RWPE2 (cell line): ENCODE measurements around the gene PEX11G.

ENCODE experiments used
- ATAC-seq: fragments of 200-7000 bp; cut with Tn5 transposase; 3 replicates; pipeline ENCODE4 v1.9.1; 2021; ENCODE audit warnings: low read depth
- DNase-seq: peaks from one replicate; pipeline ENCODE4 v3.0.0-alpha.2; 2020; ENCODE audit warnings: low spot score
- H3K27ac ChIP-seq: fragments of 450-650 bp; 2 replicates; pipeline ENCODE4 v1.5.1; 2017; ENCODE audit warnings: mild to moderate bottlenecking; ENCODE audit not compliant: poor library complexity, severe bottlenecking
- H3K27me3 ChIP-seq: fragments of 250-450 bp; sonication (Bioruptor Pico); 2 replicates; pipeline ENCODE4 v1.5.1; 2021; ENCODE audit warnings: mild to moderate bottlenecking, moderate library complexity; ENCODE audit not compliant: insufficient read depth, poor library complexity, severe bottlenecking
- H3K36me3 ChIP-seq: fragments of 250-450 bp; sonication (Bioruptor Pico); 2 replicates; pipeline ENCODE4 v1.5.1; 2020; ENCODE audit warnings: low read depth, mild to moderate bottlenecking, moderate library complexity
- H3K4me1 ChIP-seq: fragments of 250-450 bp; sonication (Bioruptor Pico); 2 replicates; pipeline ENCODE4 v1.5.1; 2021; ENCODE audit warnings: mild to moderate bottlenecking, moderate library complexity; ENCODE audit not compliant: insufficient read depth, poor library complexity, severe bottlenecking
- H3K4me3 ChIP-seq: fragments of 250-450 bp; sonication (Bioruptor Pico); 2 replicates; pipeline ENCODE4 v1.5.1; 2021; ENCODE audit warnings: mild to moderate bottlenecking, moderate library complexity; ENCODE audit not compliant: severe bottlenecking
- H3K9me3 ChIP-seq: fragments of 250-450 bp; sonication (Bioruptor Pico); 2 replicates; pipeline ENCODE4 v1.5.1; 2021; ENCODE audit warnings: mild to moderate bottlenecking, moderate library complexity; ENCODE audit not compliant: severe bottlenecking
- TF ChIP-seq, protein P1 (sequence below): fragments of 450-650 bp; IDR thresholded peaks from one replicate; pipeline ENCODE4 v1.5.1; 2017; ENCODE audit warnings: mild to moderate bottlenecking, moderate library complexity; ENCODE audit not compliant: poor library complexity, severe bottlenecking

The PEX11G gene

DNA sequence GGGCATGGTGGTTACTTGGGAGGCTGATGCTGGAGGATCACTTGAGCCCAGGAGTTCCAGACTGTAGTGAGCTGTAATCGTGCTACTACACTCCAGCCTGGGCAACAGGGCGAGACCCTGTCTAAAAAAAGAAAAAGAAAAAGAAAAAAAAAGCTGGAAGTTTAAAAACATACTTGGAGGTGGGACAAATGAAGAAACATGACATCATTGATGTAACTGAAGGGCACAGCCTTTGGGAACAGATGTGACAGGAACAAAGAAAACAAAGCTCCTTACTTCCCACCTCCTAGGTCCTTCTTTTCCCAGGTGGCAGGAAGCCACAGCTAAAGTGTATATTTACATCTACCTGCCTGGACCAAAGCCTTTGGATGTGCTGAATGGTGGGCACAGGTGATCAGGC lies 1.9 kb downstream of the PEX11G start:
- Histone ChIP-seq H3K4me3 (no peak overlapping the region), H3K27ac (no peak overlapping the region), H3K4me1 (peaks cover 6% of the 10 kb centered on the region), H3K36me3 (no peaks in the 10 kb centered on the region), H3K27me3 (no peaks in the 10 kb centered on the region), H3K9me3 (no peaks in the 10 kb centered on the region)
- DNase-seq (no peak), ATAC-seq (no peak)
- TF ChIP-seq, protein P1, sequence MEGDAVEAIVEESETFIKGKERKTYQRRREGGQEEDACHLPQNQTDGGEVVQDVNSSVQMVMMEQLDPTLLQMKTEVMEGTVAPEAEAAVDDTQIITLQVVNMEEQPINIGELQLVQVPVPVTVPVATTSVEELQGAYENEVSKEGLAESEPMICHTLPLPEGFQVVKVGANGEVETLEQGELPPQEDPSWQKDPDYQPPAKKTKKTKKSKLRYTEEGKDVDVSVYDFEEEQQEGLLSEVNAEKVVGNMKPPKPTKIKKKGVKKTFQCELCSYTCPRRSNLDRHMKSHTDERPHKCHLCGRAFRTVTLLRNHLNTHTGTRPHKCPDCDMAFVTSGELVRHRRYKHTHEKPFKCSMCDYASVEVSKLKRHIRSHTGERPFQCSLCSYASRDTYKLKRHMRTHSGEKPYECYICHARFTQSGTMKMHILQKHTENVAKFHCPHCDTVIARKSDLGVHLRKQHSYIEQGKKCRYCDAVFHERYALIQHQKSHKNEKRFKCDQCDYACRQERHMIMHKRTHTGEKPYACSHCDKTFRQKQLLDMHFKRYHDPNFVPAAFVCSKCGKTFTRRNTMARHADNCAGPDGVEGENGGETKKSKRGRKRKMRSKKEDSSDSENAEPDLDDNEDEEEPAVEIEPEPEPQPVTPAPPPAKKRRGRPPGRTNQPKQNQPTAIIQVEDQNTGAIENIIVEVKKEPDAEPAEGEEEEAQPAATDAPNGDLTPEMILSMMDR: no peak

DNA sequence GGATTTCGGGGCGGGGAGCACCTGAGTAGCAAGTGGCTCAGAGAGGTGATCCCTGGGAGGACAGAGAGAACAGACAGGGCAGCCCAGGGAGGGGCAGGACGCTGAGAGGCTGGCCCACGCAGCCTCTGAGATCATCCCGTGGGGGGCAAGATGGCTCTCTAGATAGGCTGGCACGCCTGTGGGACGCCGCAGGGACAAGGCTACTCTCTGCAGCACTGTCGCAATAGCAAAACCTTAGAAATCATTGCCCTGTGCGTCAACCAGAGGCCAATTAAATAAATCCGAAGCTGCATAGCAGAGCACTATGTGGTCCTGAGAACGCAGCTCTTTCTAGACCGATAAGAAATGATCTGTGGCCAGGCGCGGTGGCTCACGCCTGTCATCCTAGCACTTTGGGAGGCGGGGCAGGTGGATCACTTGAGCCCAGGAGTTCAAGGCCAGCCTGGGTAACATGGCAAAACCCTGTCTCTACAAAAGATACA lies 5.1 kb downstream of the PEX11G start:
- Histone ChIP-seq H3K4me3 (no peak overlapping the region), H3K4me1 (peaks cover 17% of the 10 kb centered on the region), H3K36me3 (no peaks in the 10 kb centered on the region), H3K27ac (peak overlapping the region; percentile 65), H3K27me3 (no peaks in the 10 kb centered on the region), H3K9me3 (no peaks in the 10 kb centered on the region)
- TF ChIP-seq, protein P1: no peak
- no peak for ATAC-seq
- no peak for DNase-seq

DNA sequence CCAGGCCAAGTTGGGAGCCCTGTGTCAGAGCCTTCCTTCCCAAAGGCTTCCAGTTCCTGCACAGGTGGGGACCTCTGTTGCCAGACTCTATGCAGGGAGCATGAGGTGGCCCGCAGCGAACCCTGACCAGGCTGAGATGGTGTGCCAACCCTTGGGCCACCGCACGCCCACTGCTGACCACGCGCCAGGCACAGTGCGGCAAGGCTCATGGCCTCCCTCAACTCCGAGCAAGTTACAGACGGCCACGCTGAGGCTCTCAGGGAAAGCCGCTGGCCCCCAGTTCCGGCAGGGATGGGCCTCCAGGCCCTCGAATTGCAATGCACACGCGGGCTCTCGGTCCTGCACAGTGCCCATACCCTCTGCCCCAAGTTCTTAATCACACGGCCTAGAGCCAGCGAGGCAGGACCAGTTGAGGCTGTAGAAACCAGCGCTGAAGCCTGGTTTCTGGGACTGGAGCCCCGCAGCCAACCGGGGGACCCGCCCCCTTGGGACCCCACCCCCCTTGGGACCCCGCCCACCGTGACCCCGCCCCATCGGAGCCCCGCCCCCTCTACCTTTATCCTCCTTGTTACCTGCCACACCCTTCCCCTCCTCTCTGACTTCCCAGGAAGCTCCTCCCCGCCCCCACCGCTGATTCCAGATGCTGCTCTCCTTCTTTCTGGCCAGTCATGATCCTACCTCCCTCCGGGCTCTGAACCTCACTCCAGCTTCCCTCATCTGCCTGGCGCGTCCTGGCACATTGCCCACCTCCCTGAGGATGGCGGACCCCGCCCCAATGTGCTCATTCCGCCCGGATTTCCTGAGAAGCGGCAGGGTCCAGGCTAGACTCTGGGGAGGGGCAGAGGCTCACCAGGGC lies 6.0 kb downstream of the PEX11G start:
- H3K4me3 ChIP-seq: no peak overlapping the region

DNA sequence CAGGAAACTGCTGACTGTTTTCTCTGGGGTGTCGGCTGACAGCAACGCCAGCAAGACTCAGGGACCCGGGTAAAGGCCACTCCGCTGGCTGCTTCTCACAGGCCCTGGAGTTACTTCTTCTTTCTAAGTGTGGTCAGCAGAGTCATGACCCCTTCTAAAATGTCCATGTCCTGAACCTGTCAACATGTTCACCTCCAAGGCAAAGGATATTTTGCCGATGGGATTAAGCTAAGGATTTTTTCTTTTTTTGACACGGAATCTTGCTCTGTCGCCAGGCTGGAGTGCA lies 7.9 kb downstream of the PEX11G start:
- Histone ChIP-seq H3K4me3 (no peak overlapping the region), H3K9me3 (no peaks in the 10 kb centered on the region), H3K27ac (peak overlapping the region; percentile 63), H3K36me3 (no peaks in the 10 kb centered on the region), H3K27me3 (no peaks in the 10 kb centered on the region), H3K4me1 (peaks cover 17% of the 10 kb centered on the region)
- no peak for DNase-seq
- TF ChIP-seq, protein P1: no peak
- no peak for ATAC-seq

More for the DNA sequence above, 6.0 kb downstream of the PEX11G start:
- Histone ChIP-seq H3K27me3 (no peaks in the 10 kb centered on the region), H3K27ac (peak overlapping the region; percentile 65), H3K36me3 (no peaks in the 10 kb centered on the region), H3K9me3 (no peaks in the 10 kb centered on the region), H3K4me1 (peaks cover 17% of the 10 kb centered on the region)
- TF ChIP-seq, protein P1: no peak
- peak; percentile 53 for ATAC-seq
- peak; percentile 86 for DNase-seq
